ENCODE data around the gene PTPRN2. TPM values are rescaled to one million over a fixed set of nuclear protein-coding genes. Genes with fewer than 3 reads are reported as not detected.

PTPRN2 gene
- total and polyA plus RNA-seq, 2 donors (not counting 3 experiments of a cell fraction or from before 2014, with no cell fraction given), result 0.62 to 0.88 TPM

- Histone ChIP-seq H3K27ac (ENCODE audit: insufficient read depth, low read depth, low read length) (no peak overlapping the region), H3K4me1 (ENCODE audit: control insufficient read depth, extremely low read depth, insufficient read depth, low read length) (no peaks in the 10 kb centered on the region), H3K9me3 (replicated peaks; ENCODE audit: control insufficient read depth, insufficient read depth, low read length) (peaks cover 9% of the 10 kb centered on the region), H2AFZ (ENCODE audit: low read depth, low read length) (no peak overlapping the region), H4K20me1 (replicated peaks; ENCODE audit: control insufficient read depth, extremely low read depth, insufficient read depth, low read length) (no peaks in the 10 kb centered on the region), H3K4me3 (replicated peaks in 1 of 3; ENCODE audit: insufficient read depth in 1 of 3, low read depth in 1 of 3, low read length in 3 of 3) (no peak overlapping the region), H3K4me2 (ENCODE audit: insufficient read depth, low read length) (no peak overlapping the region), H3K9me1 (replicated peaks; ENCODE audit: control insufficient read depth, extremely low read depth, insufficient read depth, low read length) (no peaks in the 10 kb centered on the region), H3K36me3 (ENCODE audit: control insufficient read depth in 2 of 2, extremely low read depth in 1 of 2, insufficient read depth in 2 of 2, low read length in 2 of 2) (no peaks in the 10 kb centered on the region), H3K79me2 (ENCODE audit: control insufficient read depth, insufficient read depth, low read length) (no peaks in the 10 kb centered on the region), H3K9ac (replicated peaks; ENCODE audit: extremely low read depth, insufficient read depth, low read length) (no peak overlapping the region), H3K27me3 (ENCODE audit: control insufficient read depth in 2 of 2, insufficient read depth in 2 of 2, low read length in 2 of 2) (no peaks in the 10 kb centered on the region)
- DNase-seq (ENCODE audit: low read depth, low spot score) (no peak), FAIRE-seq (no peak)
- dilution Hi-C loops (cut with MboI; ENCODE audit: extremely low pct_ligation_motif_present, low sequenced_read_pairs), result no loop called here
- ChIA-PET POLR2A (no interaction called here), CTCF (no interaction called here)
- BruUV-seq (replicated peaks), result no TSS peak
- intact Hi-C loops (cut with micrococcal nuclease), result no loop called here
- TF ChIP-seq CTCF (IDR thresholded peaks at IDR 0.05; ENCODE audit: extremely low read depth in 1 of 2, insufficient read depth in 1 of 2, low read depth in 1 of 2, low read length in 2 of 2) (no peak), EZH2 (IDR thresholded peaks at IDR 0.05; ENCODE audit: borderline replicate concordance, low read depth, low read length, severe bottlenecking) (no peak), JUN (IDR thresholded peaks at IDR 0.05; ENCODE audit: borderline replicate concordance, insufficient read depth, insufficient read length, low read depth) (no peak), GATA2 (IDR thresholded peaks at IDR 0.05; ENCODE audit: insufficient read depth, insufficient read length, low read depth, low read length) (no peak)
These were observed 325.1 kb downstream of the PTPRN2 start for GRCh38 chr7:158262284-158263109.

All from endothelial cell of umbilical vein (primary cell).